Naive thymus-derived CD4-positive, alpha-beta T cell (primary cell): ENCODE measurements around the gene FSIP1. TPM values are rescaled to one million over a fixed set of nuclear protein-coding genes. Genes with fewer than 3 reads are reported as not detected.

Experiments used
- ATAC-seq: fragments of 150-1000 bp; cut with Tn5 transposase; 2 replicates; pipeline ENCODE4 v1.10.0; 2021; ENCODE audit warnings: mild to moderate bottlenecking, moderate library complexity
- CTCF ChIA-PET: fragments of 350-600 bp; sonication (Branson Sonifier 250); formaldehyde crosslinking; loops from one replicate; lab custom pipeline; 2021; ENCODE audit warnings: antibody characterized with exemption; lab: Charles Lee
- POLR2A ChIA-PET: fragments of 350-600 bp; sonication (Branson Sonifier 250); formaldehyde crosslinking; loops from one replicate; lab custom pipeline; 2021; ENCODE audit warnings: antibody characterized with exemption, inconsistent platforms; lab: Charles Lee
- DNase-seq, 9 donors: peaks; one replicate each; pipeline versions ENCODE4 v3.0.0 to v3.0.0-alpha.2; 2020 to 2022; ENCODE audit warnings: mixed read lengths in 1 of 9
- H3K27ac ChIP-seq: one replicate; pipeline ENCODE4 v1.7.0; 2013; ENCODE audit warnings: mild to moderate bottlenecking, low read depth, low read length, moderate library complexity
- H3K27me3 ChIP-seq, 2 donors: one replicate each; pipeline ENCODE4 v1.7.0; 2013; ENCODE audit warnings: low read length in 2 of 2, mild to moderate bottlenecking in 2 of 2, moderate library complexity in 2 of 2; ENCODE audit not compliant: control insufficient read depth in 2 of 2, insufficient read depth in 2 of 2
- H3K36me3 ChIP-seq, 3 experiments: 1 replicate in 2 of 3; 2 replicates in 1 of 3; pipeline ENCODE4 v1.7.0; 2013; ENCODE audit warnings: low read length in 3 of 3, mild to moderate bottlenecking in 3 of 3, moderate library complexity in 1 of 3; ENCODE audit not compliant: insufficient read depth in 3 of 3, control insufficient read depth in 2 of 3
- H3K4me1 ChIP-seq, 2 donors: one replicate each; pipeline ENCODE4 v1.7.0; 2013; ENCODE audit warnings: low read length in 2 of 2, mild to moderate bottlenecking in 2 of 2, moderate library complexity in 1 of 2; ENCODE audit not compliant: control insufficient read depth in 2 of 2, insufficient read depth in 2 of 2
- H3K4me3 ChIP-seq: 2 replicates; pipeline ENCODE4 v1.7.0; 2013; ENCODE audit warnings: mild to moderate bottlenecking, low read length
- H3K9me3 ChIP-seq, 3 experiments: 1 replicate in 2 of 3; 2 replicates in 1 of 3; pipeline ENCODE4 v1.7.0; 2013; ENCODE audit warnings: low read length in 3 of 3; ENCODE audit not compliant: control insufficient read depth in 2 of 3
- H3K27ac Mint-ChIP-seq, 9 donors: one replicate each; pipeline ENCODE4 v1.8.0; 2020 to 2022; ENCODE audit warnings: mixed read lengths in 9 of 9, mild to moderate bottlenecking in 8 of 9, moderate library complexity in 5 of 9, inconsistent platforms in 2 of 9
- H3K27me3 Mint-ChIP-seq, 5 donors: one replicate each; pipeline ENCODE4 v1.8.0; 2021 to 2022; ENCODE audit warnings: mixed read lengths in 5 of 5, mild to moderate bottlenecking in 1 of 5
- H3K36me3 Mint-ChIP-seq, 5 donors: one replicate each; pipeline ENCODE4 v1.8.0; 2020 to 2022; ENCODE audit warnings: mixed read lengths in 5 of 5, mild to moderate bottlenecking in 3 of 5, inconsistent platforms in 1 of 5
- H3K4me1 Mint-ChIP-seq, 7 donors: one replicate each; pipeline ENCODE4 v1.8.0; 2020 to 2022; ENCODE audit warnings: mixed read lengths in 7 of 7, mild to moderate bottlenecking in 3 of 7, inconsistent platforms in 1 of 7
- H3K4me3 Mint-ChIP-seq, 10 donors: one replicate each; pipeline ENCODE4 v1.8.0; 2020 to 2022; ENCODE audit warnings: mild to moderate bottlenecking in 10 of 10, mixed read lengths in 10 of 10, moderate library complexity in 6 of 10, inconsistent platforms in 2 of 10
- H3K9me3 Mint-ChIP-seq, 11 donors: one replicate each; pipeline ENCODE4 v1.8.0; 2020 to 2022; ENCODE audit warnings: mixed read lengths in 11 of 11, mild to moderate bottlenecking in 4 of 11, inconsistent platforms in 1 of 11, moderate library complexity in 1 of 11
- intact Hi-C, 2 donors: fragments of 100-400 bp; cut with micrococcal nuclease; formaldehyde crosslinking; loops; one replicate each; pipeline ENCODE4 v1.15.1; 2023
- polyA plus RNA-seq, 2 donors: library from polyadenylated mRNA; unstranded; fragments of 300-500 nt; fragmentation: Illumina TruSeq; gene quantifications; one replicate each; pipeline ENCODE4 v1.2.3, GENCODE V29; 2021
- total RNA-seq, 6 experiments: library from RNA in 5 of 6; stranded (reverse) in 5 of 6; gene quantifications; 1 replicate in 5 of 6; 2 replicates in 1 of 6; pipeline ENCODE4 v1.2.3 and lab custom pipeline; 2021 to 2026

The FSIP1 gene
- total and polyA plus RNA-seq, 7 experiments from 2014 or later = 0.14 to 0.51 (median 0.26) TPM; not detected in 1

DNA sequence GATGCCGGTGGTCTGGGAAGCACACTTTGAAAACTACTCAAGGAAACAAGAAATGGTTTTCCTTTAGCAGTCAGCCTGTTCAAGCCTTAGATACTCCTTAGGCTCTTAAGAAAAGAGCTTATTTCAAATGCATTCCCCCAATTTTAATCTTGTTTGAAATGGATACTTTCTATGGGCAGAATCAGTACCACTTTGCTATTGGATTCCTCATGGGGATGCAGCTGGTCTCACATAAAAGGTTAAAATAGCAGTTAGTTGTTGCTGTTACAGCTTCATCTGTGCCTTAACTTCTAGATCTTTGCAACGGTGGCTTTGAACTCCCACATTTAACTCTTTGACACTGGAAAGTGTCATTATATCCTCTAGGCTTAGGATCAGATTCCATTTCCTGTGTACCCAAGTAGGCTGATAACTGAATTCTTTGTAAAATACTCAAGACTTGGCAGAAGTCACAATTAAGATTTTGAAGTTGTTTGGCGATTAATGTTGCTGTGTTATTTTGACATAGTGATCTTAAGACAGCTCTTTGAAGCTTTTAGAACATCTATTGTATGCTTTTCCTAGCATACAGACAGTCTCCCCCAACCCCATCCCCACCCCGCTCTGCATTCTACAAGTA lies 199.6 kb downstream of the FSIP1 start:
- ATAC-seq = no peak
- CTCF ChIA-PET = interaction anchor here (1.1 kb wide), 1 partner anchor 28 kb away, joined by 3 read pairs; no protein-coding TSS in a partner anchor
- Mint-ChIP-seq H3K4me3 (no peak overlapping the region), H3K27ac (no peak overlapping the region), H3K36me3 (no peaks in the 10 kb centered on the region), H3K27me3 (peaks cover 24 to 58% (median 48%) of the 10 kb centered on the region in 5 donors), H3K4me1 (peaks cover 0 to 38% (median 14%) of the 10 kb centered on the region in 7 donors), H3K9me3 (peaks cover 0 to 2% (median 0%) of the 10 kb centered on the region in 11 donors)
- no peak for DNase-seq
- H3K27me3 ChIP-seq = no peaks in the 10 kb centered on the region
- H3K9me3 ChIP-seq = no peaks in the 10 kb centered on the region
- H3K4me3 ChIP-seq = no peak overlapping the region
- POLR2A ChIA-PET = no interaction called here
- no peaks in the 10 kb centered on the region for H3K36me3 ChIP-seq
- H3K4me1 ChIP-seq = peaks cover 0 to 11% of the 10 kb centered on the region in 2 donors
- intact Hi-C loops = loop anchor here (1.0 to 10.0 kb wide), 6 partner anchors 40 to 1138 kb away; no protein-coding TSS in a partner anchor
- no peak overlapping the region for H3K27ac ChIP-seq

- H3K36me3 ChIP-seq = no peaks in the 10 kb centered on the region
- Mint-ChIP-seq H3K4me3 (peak overlapping the region in 2 of 10 donors; percentile 2 to 39), H3K27me3 (peaks cover 30 to 62% (median 51%) of the 10 kb centered on the region in 5 donors), H3K4me1 (peaks cover 0 to 38% (median 14%) of the 10 kb centered on the region in 7 donors), H3K36me3 (no peaks in the 10 kb centered on the region), H3K9me3 (peaks cover 0 to 2% (median 0%) of the 10 kb centered on the region in 11 donors), H3K27ac (no peak overlapping the region)
- no peak overlapping the region for H3K4me3 ChIP-seq
- no peak overlapping the region for H3K27ac ChIP-seq
- peaks cover 0 to 11% of the 10 kb centered on the region in 2 donors for H3K4me1 ChIP-seq
- POLR2A ChIA-PET = no interaction called here
- no peak for DNase-seq
- H3K27me3 ChIP-seq = no peaks in the 10 kb centered on the region
- no peaks in the 10 kb centered on the region for H3K9me3 ChIP-seq
- CTCF ChIA-PET = interaction anchor here (1.1 kb wide), 1 partner anchor 28 kb away, joined by 3 read pairs; no protein-coding TSS in a partner anchor
- intact Hi-C loops = loop anchor here (2.0 to 10.0 kb wide), 5 partner anchors 40 to 1138 kb away; no protein-coding TSS in a partner anchor
- no peak for ATAC-seq
Observed at GRCh38 chr15:39582286-39582976, 200.2 kb downstream of the FSIP1 start.

DNA sequence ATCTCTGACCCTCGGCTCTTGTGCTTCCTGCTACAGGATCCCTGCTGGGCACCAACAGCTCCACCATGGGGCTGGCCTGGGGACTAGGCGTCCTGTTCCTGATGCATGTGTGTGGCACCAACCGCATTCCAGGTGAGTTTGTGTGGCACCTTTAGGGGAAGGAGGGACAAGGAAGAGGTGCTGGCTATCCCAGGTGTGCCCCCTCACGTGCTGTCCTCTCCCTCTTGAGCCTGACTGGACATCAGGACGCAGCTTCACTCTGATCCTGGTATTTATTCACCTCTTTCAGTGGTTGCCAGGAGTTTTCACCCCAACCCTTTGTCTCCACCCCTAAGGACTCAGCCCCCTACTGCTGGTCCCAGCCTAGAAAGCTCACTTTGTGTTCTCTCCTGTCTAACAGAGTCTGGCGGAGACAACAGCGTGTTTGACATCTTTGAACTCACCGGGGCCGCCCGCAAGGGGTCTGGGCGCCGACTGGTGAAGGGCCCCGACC lies 200.8 kb downstream of the FSIP1 start:
- ATAC-seq (no peak), DNase-seq (no peak)
- Mint-ChIP-seq H3K4me3 (peak overlapping the region in 7 of 10 donors; percentile 2 to 82 (median 69)), H3K36me3 (no peaks in the 10 kb centered on the region), H3K4me1 (peaks cover 0 to 38% (median 14%) of the 10 kb centered on the region in 7 donors), H3K9me3 (peaks cover 0 to 2% (median 0%) of the 10 kb centered on the region in 11 donors), H3K27me3 (peaks cover 36 to 68% (median 55%) of the 10 kb centered on the region in 5 donors), H3K27ac (peak overlapping the region in 1 of 9 donors; percentile 31)
- Histone ChIP-seq H3K36me3 (no peaks in the 10 kb centered on the region), H3K27me3 (no peaks in the 10 kb centered on the region), H3K27ac (no peak overlapping the region), H3K4me3 (no peak overlapping the region), H3K4me1 (peaks cover 0 to 11% of the 10 kb centered on the region in 2 donors), H3K9me3 (no peaks in the 10 kb centered on the region)
- ChIA-PET POLR2A (interaction anchor here (0.7 kb wide), 1 partner anchor 1330 kb away, joined by 3 read pairs; no protein-coding TSS in a partner anchor), CTCF (interaction anchor here (1.1 kb wide), 1 partner anchor 29 kb away, joined by 3 read pairs; no protein-coding TSS in a partner anchor)
- intact Hi-C loops = loop anchor here (2.0 to 10.0 kb wide), 5 partner anchors 41 to 1137 kb away; no protein-coding TSS in a partner anchor

DNA sequence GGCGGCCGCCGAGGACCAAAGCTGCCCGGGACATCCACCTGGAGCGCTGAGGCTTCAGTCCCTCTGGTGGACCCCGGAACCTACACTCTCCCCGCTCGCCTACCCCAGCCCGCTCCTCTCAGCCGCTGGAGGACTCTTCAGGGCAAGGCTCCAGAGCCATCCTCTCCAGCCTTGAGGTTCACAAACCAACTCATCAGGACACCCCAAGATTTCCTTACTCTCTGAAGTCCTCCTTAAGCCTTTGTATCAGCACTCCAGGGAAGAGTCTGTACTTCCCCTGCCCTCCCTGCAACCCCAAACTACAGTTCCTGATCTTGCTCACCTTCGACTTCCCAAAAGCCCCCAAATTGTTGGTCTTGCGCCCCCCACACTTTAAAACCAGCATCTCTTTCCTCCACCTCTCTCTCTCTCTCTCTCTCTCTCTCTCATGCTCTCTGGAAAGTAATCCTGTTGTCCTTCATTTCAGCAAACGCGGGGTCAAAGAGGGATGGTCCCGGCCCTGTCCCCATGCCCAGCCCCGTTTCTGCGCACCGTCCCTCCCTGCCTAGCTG lies 201.3 kb downstream of the FSIP1 start:
- ChIA-PET CTCF (no interaction called here), POLR2A (interaction anchor here (0.7 kb wide), 1 partner anchor 1329 kb away, joined by 3 read pairs; no protein-coding TSS in a partner anchor)
- Mint-ChIP-seq H3K4me3 (peak overlapping the region in 8 of 10 donors; percentile 49 to 82 (median 70)), H3K27ac (peak overlapping the region in 1 of 9 donors; percentile 53), H3K9me3 (peaks cover 0 to 2% (median 0%) of the 10 kb centered on the region in 11 donors), H3K27me3 (peaks cover 41 to 72% (median 61%) of the 10 kb centered on the region in 5 donors), H3K4me1 (peaks cover 0 to 38% (median 14%) of the 10 kb centered on the region in 7 donors), H3K36me3 (no peaks in the 10 kb centered on the region)
- intact Hi-C loops = loop anchor here (5.0 to 10.0 kb wide), 3 partner anchors 106 to 1137 kb away; no protein-coding TSS in a partner anchor
- Histone ChIP-seq H3K9me3 (no peaks in the 10 kb centered on the region), H3K36me3 (no peaks in the 10 kb centered on the region), H3K4me3 (no peak overlapping the region), H3K4me1 (peaks cover 0 to 11% of the 10 kb centered on the region in 2 donors), H3K27me3 (peaks cover 0 to under 1% of the 10 kb centered on the region in 2 donors), H3K27ac (no peak overlapping the region)
- ATAC-seq (peak; percentile 3), DNase-seq (no peak)

DNA sequence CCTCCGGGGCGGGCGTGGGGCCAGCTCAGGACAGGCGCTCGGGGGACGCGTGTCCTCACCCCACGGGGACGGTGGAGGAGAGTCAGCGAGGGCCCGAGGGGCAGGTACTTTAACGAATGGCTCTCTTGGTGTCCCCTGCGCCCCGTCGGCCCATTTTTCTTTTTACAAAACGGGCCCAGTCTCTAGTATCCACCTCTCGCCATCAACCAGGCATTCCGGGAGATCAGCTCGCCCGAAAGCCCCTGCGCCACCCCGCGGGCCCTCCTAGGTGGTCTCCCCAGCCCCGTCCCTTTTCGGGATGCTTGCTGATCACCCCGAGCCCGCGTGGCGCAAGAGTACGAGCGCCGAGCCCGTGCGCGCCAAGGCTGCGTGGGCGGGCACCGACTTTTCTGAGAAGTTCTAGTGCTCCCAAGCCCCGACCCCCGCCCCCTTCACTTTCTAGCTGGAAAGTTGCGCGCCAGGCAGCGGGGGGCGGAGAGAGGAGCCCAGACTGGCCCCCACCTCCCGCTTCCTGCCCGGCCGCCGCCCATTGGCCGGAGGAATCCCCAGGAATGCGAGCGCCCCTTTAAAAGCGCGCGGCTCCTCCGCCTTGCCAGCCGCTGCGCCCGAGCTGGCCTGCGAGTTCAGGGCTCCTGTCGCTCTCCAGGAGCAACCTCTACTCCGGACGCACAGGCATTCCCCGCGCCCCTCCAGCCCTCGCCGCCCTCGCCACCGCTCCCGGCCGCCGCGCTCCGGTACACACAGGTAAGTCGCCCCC lies 202.0 kb downstream of the FSIP1 start, which contains the start of gene THBS1:
Gene THBS1, plus strand, starts transcription at position 595 of the 757 bp plus-strand sequence. CDS start 779 bp downstream, outside the sequence.
- H3K36me3 ChIP-seq = no peaks in the 10 kb centered on the region
- intact Hi-C loops = loop anchor here (1.0 to 10.0 kb wide), 6 partner anchors 107 to 1136 kb away; no protein-coding TSS in a partner anchor
- H3K27ac ChIP-seq = no peak within 1 kb of the TSS
- H3K4me1 ChIP-seq = peaks cover 0 to 11% of the 10 kb centered on the region in 2 donors
- DNase-seq = peak in 1 of 9 donors; percentile 63
- no peaks in the 10 kb centered on the region for H3K9me3 ChIP-seq
- Mint-ChIP-seq H3K4me3 (peak within 1 kb of the TSS; percentile 52 to 82 (median 70)), H3K9me3 (peaks cover 0 to 2% (median 0%) of the 10 kb centered on the region in 11 donors), H3K27ac (peak within 1 kb of the TSS in 1 of 9 donors; percentile 53), H3K4me1 (peaks cover 0 to 36% (median 14%) of the 10 kb centered on the region in 7 donors), H3K36me3 (no peaks in the 10 kb centered on the region), H3K27me3 (peaks cover 47 to 72% (median 61%) of the 10 kb centered on the region in 5 donors)
- peak; percentile 47 for ATAC-seq
- H3K4me3 ChIP-seq = peak within 1 kb of the TSS; percentile 26
- CTCF ChIA-PET = no interaction called here
- POLR2A ChIA-PET = no interaction called here
- peaks cover 0 to 5% of the 10 kb centered on the region in 2 donors for H3K27me3 ChIP-seq
